Kidney glomerular epithelial cell (primary cell): ENCODE results near the gene OR13C4.
A peak's percentile ranks its signal among the peaks of the same experiment; 100 is the strongest.
"Not testable (repeated sequence)": the region's sequence is repeated elsewhere in the genome, so short reads cannot be mapped to it uniquely, and the experiment has no call there.

Experiments used
- DNase-seq: peaks from one replicate; lab custom pipeline; 2025; lab: John Stamatoyannopoulos, UW

The OR13C4 gene

DNA sequence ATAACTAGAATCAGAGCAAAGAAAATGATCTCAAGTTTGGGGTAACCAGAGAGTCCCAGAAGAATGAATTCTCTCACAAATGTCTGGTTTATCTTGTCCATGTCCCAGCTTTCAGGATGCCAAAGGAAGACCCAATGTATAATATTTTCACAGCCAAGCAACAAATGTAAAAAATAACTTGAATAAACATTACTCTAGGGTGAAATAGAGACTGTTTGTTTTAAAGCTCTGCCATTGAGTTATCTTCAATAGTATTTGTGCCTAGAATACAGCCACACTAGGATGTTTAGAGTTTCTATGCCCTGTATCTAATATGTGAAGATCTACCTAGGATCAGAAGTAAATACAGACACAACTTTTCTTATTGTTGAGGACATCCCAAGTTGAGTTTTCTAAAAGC, at the start of gene OR13C4:
Gene OR13C4, minus strand, starts transcription at position 101 of the 400 bp plus-strand sequence. Its CDS starts 0 bp downstream, at position 101.
- DNase-seq = no peak

GRCh38 chr9:104575456-104575855, 48.4 kb upstream of the OR13C4 start:
- no peak for DNase-seq

DNA sequence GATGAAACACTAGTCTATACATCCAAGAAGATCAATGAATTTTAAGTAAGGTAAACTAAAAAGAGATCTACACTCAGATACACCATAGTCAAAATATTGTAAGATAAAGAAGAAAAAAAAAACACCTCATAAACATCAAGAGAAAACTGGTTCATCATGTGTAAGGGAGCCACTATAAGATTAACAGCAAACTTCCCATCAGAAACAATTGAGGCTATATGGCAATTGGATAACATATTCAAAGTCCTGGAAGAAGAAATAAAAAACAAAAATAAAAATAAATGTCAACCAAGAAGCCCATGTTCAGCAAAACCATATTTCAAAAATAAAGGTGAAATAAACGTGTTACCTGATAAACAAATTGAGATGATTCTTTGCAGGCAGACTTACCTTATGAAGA, 45.6 kb upstream of the OR13C4 start:
- no peak for DNase-seq

GRCh38 chr9:104568868-104569267, 41.9 kb upstream of the OR13C4 start, which contains the start of gene OR13C8:
OR13C8 (plus strand) TSS chr9:104569168; CDS start chr9:104569168, 0 bp downstream.
- no peak for DNase-seq

DNA sequence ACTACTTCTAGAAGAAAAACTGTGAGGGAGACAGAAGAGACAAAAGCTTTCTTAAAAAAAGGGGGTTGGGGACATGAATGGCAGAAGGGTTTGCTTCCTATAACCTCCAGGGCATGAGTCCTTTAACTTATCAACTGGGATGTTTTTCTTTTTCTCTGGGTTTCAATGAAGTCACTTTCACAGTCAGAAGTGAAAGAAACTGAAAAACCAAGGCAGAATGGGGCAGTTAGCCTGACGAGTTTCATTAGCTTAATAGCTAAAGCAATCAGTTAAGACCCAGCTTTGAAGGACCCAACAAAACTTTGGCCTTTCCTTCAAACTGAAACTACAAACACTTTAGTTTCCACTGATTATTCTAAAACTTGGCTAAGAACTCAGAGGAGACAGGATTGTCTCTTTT, 37.3 kb upstream of the OR13C4 start:
- DNase-seq = no peak

- no peak for DNase-seq
Measured at GRCh38 chr9:104556830-104557634, 30.0 kb upstream of the OR13C4 start.

- DNase-seq = no peak
Measured at GRCh38 chr9:104555521-104555920, 28.5 kb upstream of the OR13C4 start.

GRCh38 chr9:104553261-104553660, 26.3 kb upstream of the OR13C4 start:
- DNase-seq = no peak

DNA sequence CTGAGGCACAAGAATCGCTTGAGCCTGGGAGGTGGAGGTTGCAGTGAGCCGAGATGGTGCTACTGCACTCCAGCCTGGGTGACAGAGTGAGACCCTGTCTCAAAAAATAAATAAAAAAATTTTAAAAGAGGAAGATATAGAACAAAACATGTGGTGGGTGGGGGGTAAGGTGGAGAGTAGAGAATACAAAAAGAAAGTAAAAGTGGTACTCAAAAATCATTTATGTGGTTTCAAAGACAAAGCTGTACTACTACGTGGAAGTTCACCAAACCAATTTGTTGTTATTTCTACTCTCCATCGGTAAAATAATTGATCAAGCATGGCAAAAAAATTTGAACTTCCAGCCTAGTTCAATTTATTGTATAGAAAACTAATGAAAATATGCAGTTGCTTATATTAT, 17.6 kb upstream of the OR13C4 start:
- DNase-seq = no peak

- DNase-seq = no peak
Measured at GRCh38 chr9:104539275-104539674, 12.3 kb upstream of the OR13C4 start.

DNA sequence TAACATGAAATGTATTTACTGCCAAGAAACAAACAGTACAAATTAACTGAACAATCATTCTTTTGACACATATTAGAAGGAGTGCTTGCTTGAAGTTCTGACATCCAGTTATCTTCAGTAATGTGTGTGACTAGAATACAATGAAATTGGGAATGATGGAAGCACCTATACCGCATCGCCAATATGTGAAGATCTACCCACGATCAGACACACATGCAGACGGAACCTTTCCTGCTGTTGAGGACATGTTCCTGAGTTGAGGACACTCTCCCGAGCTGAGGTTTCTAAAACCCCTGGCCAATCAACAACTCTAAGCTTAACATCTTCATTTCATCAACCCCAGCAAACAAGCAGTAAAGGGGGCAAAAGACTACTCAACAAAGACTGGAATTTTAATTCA, 9.7 kb upstream of the OR13C4 start, which contains the start of gene OR13C3:
Gene OR13C3, minus strand, starts transcription at position 101 of the 400 bp plus-strand sequence. CDS start 133 bp downstream, outside the sequence.
- DNase-seq = no peak

DNA sequence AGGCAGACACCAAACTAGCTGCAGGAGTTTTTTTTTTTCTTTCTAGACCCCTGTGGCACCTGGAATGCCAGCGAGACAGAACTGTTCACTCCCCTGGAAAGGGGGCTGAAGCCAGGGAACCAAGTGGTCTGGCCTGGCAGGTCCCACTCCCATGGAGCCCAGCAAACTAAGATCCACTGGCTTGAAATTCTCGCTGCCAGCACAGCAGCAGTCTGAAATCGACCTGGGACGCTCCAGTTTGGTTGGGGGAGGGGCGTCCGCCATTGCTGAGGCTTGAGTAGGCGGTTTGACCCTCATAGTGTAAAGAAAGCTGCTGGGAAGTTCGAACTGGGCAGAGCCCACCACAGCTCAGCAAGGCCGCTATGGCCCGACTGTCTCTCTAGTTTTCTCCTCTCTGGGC, 6.8 kb downstream of the OR13C4 start:
- DNase-seq = not testable (repeated sequence)

- no peak for DNase-seq
Measured at GRCh38 chr9:104514901-104515300, 12.1 kb downstream of the OR13C4 start.

DNA sequence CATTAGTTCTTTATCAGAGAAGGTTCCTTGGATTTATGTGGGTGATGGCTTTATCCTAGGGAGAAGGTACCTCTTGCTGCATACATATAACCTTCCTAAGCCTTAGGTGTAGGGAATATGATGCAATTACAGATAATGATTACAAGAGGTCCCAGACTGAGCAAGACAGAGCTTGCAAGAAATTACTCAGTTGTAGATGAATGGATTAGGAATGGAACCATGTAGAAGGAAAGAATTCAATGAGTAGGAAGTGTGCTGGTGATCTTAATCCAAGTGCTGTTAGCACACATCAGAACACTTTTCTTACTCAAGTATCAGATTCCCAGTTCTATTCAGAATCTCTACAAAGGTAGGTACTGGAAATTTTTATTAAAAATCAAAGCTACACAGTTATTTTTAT, 20.4 kb downstream of the OR13C4 start:
- no peak for DNase-seq

DNA sequence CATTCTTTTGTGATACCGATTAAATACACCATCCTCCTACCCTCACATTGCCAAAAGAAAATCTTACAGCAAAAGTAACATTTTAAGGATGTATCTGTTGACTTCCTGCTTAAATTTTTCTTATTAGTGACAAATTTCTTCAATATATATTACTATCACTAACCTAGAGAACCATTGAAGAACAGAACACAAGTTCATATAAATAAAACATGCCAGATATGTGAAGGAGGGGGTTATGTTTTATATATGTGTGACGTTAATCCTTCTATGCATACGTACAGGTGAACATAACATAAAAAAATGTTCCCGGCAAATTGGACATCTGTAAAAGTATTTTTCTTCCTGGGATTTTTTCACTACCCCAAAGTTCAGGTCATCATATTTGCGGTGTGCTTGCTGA, 23.0 kb downstream of the OR13C4 start, which contains the start of gene OR13F1:
Gene OR13F1, plus strand, starts transcription at position 301 of the 400 bp plus-strand sequence. Its CDS starts 0 bp downstream, at position 301.
- DNase-seq = no peak

- DNase-seq = no peak
Measured at GRCh38 chr9:104503440-104503839, 23.6 kb downstream of the OR13C4 start.

GRCh38 chr9:104494808-104495207, 32.2 kb downstream of the OR13C4 start:
- DNase-seq = peak; percentile 12

GRCh38 chr9:104485014-104485413, 42.0 kb downstream of the OR13C4 start:
- no peak for DNase-seq

DNA sequence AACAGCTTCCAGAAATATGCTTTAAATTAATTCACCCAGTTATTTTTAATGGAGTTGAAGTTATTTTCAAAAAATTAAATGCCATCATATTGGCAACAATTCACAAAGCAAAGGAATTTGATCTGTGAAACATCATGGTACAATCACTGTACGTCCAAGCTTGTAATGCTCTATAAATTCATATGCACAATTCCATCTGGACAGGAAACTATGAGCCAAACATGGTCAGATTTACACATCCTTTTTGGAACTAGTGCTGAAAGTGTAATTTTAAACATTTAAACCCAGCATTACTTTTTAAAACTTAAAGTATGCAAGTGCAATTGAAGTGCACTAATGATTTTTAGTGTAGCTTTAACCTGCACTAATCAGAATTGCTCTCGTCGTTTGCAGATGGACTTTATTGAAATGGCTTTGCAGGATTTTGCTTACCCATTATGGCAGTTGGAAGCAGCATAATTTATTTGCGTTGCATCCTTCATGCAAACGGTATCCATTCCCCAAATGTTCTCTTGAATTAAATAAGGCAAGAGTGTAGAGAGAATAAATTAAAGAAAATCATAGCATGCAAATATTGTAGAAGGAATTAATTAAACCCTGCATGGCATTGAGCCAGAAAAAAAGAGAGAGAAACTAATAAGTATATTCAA, 44.0 kb downstream of the OR13C4 start:
- DNase-seq = no peak
